Fibroblast of pulmonary artery (primary cell): Measurements from ENCODE around the gene PTGDS.

Experiments used
- DNase-seq: peaks from one replicate; pipeline ENCODE4 v3.0.0-alpha.2; 2010; ENCODE audit warnings: low read depth
- H3K4me3 ChIP-seq: replicated peaks from 2 replicates; pipeline ENCODE4 v1.5.1; 2011; ENCODE audit warnings: low read depth, mild to moderate bottlenecking, control low read depth, low read length, moderate library complexity
- CTCF ChIP-seq: IDR thresholded peaks from 2 replicates; pipeline ENCODE4 v1.5.1; 2011; ENCODE audit warnings: mild to moderate bottlenecking, control low read depth, low read length, inconsistent platforms; ENCODE audit errors: missing control alignments

PTGDS gene

GRCh38 chr9:136977223-136977622, at the start of gene PTGDS:
Gene PTGDS, plus strand, starts transcription at chr9:136977504. Its CDS starts 75 bp downstream, at chr9:136977579.
- peak; percentile 70 for DNase-seq
- no peak for TF ChIP-seq CTCF
- peak within 1 kb of the TSS; percentile 57 for H3K4me3 ChIP-seq

GRCh38 chr9:136928591-136928990, 48.7 kb upstream of the PTGDS start:
- no peak for TF ChIP-seq CTCF
- no peak for DNase-seq
- no peak overlapping the region for H3K4me3 ChIP-seq

- DNase-seq, result no peak
- H3K4me3 ChIP-seq, result no peak overlapping the region
- no peak for TF ChIP-seq CTCF
Measured at GRCh38 chr9:136930014-136930413, 47.3 kb upstream of the PTGDS start.

- no peak for DNase-seq
Measured at GRCh38 chr9:136931611-136932130, 45.6 kb upstream of the PTGDS start.

GRCh38 chr9:136934277-136934676, 43.0 kb upstream of the PTGDS start:
- DNase-seq, result no peak
- TF ChIP-seq CTCF, result no peak
- no peak overlapping the region for H3K4me3 ChIP-seq

More at GRCh38 chr9:136931611-136932130, 45.6 kb upstream of the PTGDS start:
- no peak overlapping the region for H3K4me3 ChIP-seq
- no peak for TF ChIP-seq CTCF

GRCh38 chr9:136935651-136936050, 41.7 kb upstream of the PTGDS start:
- no peak for DNase-seq
- TF ChIP-seq CTCF, result no peak
- H3K4me3 ChIP-seq, result no peak overlapping the region

- DNase-seq, result no peak
- H3K4me3 ChIP-seq, result no peak overlapping the region
- TF ChIP-seq CTCF, result no peak
Measured at GRCh38 chr9:136936645-136937170, 40.6 kb upstream of the PTGDS start.
